H1 (cell line): ENCODE measurements around the gene ISLR2. TPM values are rescaled to one million over a fixed set of nuclear protein-coding genes. Genes with fewer than 3 reads are reported as not detected.

ENCODE experiments used
- BCL11A ChIP-seq, 2 experiments: IDR thresholded peaks; one replicate each; pipeline ENCODE4 v1.6.1; 2011; ENCODE audit warnings: low read depth in 2 of 2, low read length in 2 of 2, mild to moderate bottlenecking in 2 of 2
- CHD1 ChIP-seq: IDR thresholded peaks from 2 replicates; pipeline ENCODE4 v1.6.1; 2012; ENCODE audit warnings: low read depth, low read length, improper control_type of control experiment
- FOSL1 ChIP-seq: IDR thresholded peaks from 2 replicates; pipeline ENCODE4 v1.6.1; 2011; ENCODE audit warnings: mild to moderate bottlenecking, low read depth, low read length, moderate library complexity; ENCODE audit not compliant: insufficient read depth
- GABPA ChIP-seq: IDR thresholded peaks from 2 replicates; pipeline ENCODE4 v1.6.1; 2011; ENCODE audit warnings: mild to moderate bottlenecking, low read length, moderate library complexity, borderline replicate concordance; ENCODE audit not compliant: insufficient read depth
- HDAC2 ChIP-seq, 2 experiments: fragments of 300-600 bp in 1 of 2; sonication (generic) in 1 of 2; IDR thresholded peaks; 2 replicates each; pipeline ENCODE4 v1.6.1; 2011 to 2012; ENCODE audit warnings: low read depth in 2 of 2, low read length in 2 of 2, mild to moderate bottlenecking in 2 of 2, moderate library complexity in 2 of 2, borderline replicate concordance in 1 of 2, inconsistent platforms in 1 of 2
- HDAC6 ChIP-seq: IDR thresholded peaks from one replicate; pipeline ENCODE4 v1.7.1; 2012; ENCODE audit warnings: low read depth, mild to moderate bottlenecking, inconsistent platforms, low read length, moderate library complexity
- NRF1 ChIP-seq: IDR thresholded peaks from 2 replicates; pipeline ENCODE4 v1.6.1; 2011; ENCODE audit warnings: mild to moderate bottlenecking, low read depth, low read length, improper control_type of control experiment
- POU5F1 ChIP-seq: IDR thresholded peaks from 2 replicates; pipeline ENCODE4 v1.6.1; 2011; ENCODE audit warnings: low read depth, mild to moderate bottlenecking, low read length, moderate library complexity
- RXRA ChIP-seq: IDR thresholded peaks from 2 replicates; pipeline ENCODE4 v1.6.1; 2011; ENCODE audit warnings: low read depth, mild to moderate bottlenecking, low read length, moderate library complexity; ENCODE audit not compliant: insufficient read depth
- SP4 ChIP-seq: IDR thresholded peaks from 2 replicates; pipeline ENCODE4 v1.6.1; 2012; ENCODE audit warnings: low read length, inconsistent platforms
- polyA plus RNA-seq, 7 experiments: library from polyadenylated mRNA; depleted of rRNA in 3 of 7; stranded (reverse) in 5 of 7; unstranded in 2 of 7; fragments of >200 nt in 5 of 7; fragments of 200-250 nt in 2 of 7; gene quantifications; 1 replicate in 5 of 7; 2 replicates in 1 of 7; 4 replicates in 1 of 7; pipeline versions ENCODE4 v1.2.1 to v1.2.3, GENCODE V29; 2011 to 2013; ENCODE audit warnings: missing spikeins in 2 of 7, mixed read lengths in 2 of 7
- total RNA-seq: library from RNA; stranded (reverse); fragmentation: NEBNext Ultra II Directional; extraction: Animal tissue kit (Norgen Biotek cat#: 25700); gene quantifications from 2 replicates; pipeline ENCODE4 v1.2.1, GENCODE V29; 2021

The ISLR2 gene
- total and polyA plus RNA-seq, 2 of the 8 experiments (the other 6 are each of a cell fraction or from before 2014, with no cell fraction given), result 0.47 to 0.58 TPM

DNA sequence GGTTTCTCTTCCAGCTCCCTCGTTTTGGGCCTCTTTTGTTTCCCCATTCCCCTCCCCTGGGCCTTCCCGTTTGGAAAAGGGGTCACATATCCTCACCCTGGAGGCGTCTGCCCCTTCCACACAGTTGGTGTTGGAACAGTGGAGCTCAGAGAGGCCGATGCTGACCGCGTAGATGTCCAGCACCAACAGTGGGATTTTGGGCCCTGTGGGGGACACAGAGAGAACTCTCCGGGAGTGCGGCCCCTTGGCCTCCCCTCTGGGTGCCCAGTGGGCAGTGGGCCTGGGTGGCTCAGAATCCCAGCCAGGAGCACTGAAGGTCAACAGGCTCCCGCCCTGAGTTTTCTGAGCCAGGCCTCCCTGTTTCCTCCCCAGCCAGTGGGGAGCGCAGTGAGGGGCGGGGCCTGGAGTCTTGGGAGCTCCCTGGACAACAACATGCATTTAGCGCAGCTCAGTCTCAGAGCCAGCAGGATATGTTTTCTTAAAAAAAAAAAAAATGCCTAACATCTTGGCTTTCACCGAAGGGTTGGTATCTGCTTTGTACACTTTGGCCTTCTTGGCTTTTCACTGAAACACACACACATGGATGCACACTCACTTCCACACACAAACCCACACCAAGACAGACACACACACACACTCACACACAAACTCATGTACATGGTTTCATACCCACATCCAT lies 42.5 kb downstream of the ISLR2 start (continued):
- TF ChIP-seq FOSL1 (no peak), HDAC2 (IDR thresholded peaks at IDR 0.05; ENCODE audit: borderline replicate concordance in 1 of 2, low read depth in 2 of 2, low read length in 2 of 2) (no peak), RXRA (no peak), BCL11A (IDR thresholded peaks at IDR 0.05; ENCODE audit: low read depth in 2 of 2, low read length in 2 of 2) (no peak), CHD1 (no peak), GABPA (no peak), NRF1 (no peak), HDAC6 (no peak), SP4 (no peak), POU5F1 (no peak)
